GM20000 (cell line): Measurements from ENCODE around the gene PRCD.

ENCODE experiments used
- DNase-seq: peaks from one replicate; pipeline ENCODE4 v3.0.0; 2012; ENCODE audit warnings: low spot score
- TF ChIP-seq, protein P1 (sequence below): IDR thresholded peaks from 2 replicates; pipeline ENCODE4 v1.5.1; 2012; ENCODE audit warnings: mild to moderate bottlenecking, control low read depth; ENCODE audit errors: extremely low read depth, missing control alignments

The PRCD gene

DNA sequence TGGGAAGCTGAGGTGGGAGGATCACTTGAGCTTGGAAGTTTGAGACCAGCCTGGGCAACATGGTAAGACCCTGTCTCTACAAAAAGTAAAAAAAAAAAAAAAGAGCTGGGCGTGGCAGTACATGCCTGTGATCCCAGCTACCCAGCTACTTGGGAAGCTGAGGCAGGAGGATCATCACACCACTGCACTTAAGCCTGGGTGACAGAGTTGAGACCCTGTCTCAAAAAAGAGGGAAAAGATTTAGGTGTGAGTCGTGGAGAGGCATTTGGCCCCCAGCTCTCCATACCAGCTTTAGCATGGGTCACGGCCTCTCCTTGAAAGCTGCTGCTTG is 26.7 kb downstream of the PRCD start:
- no peak for DNase-seq
- TF ChIP-seq, protein P1, sequence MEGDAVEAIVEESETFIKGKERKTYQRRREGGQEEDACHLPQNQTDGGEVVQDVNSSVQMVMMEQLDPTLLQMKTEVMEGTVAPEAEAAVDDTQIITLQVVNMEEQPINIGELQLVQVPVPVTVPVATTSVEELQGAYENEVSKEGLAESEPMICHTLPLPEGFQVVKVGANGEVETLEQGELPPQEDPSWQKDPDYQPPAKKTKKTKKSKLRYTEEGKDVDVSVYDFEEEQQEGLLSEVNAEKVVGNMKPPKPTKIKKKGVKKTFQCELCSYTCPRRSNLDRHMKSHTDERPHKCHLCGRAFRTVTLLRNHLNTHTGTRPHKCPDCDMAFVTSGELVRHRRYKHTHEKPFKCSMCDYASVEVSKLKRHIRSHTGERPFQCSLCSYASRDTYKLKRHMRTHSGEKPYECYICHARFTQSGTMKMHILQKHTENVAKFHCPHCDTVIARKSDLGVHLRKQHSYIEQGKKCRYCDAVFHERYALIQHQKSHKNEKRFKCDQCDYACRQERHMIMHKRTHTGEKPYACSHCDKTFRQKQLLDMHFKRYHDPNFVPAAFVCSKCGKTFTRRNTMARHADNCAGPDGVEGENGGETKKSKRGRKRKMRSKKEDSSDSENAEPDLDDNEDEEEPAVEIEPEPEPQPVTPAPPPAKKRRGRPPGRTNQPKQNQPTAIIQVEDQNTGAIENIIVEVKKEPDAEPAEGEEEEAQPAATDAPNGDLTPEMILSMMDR = no peak

DNA sequence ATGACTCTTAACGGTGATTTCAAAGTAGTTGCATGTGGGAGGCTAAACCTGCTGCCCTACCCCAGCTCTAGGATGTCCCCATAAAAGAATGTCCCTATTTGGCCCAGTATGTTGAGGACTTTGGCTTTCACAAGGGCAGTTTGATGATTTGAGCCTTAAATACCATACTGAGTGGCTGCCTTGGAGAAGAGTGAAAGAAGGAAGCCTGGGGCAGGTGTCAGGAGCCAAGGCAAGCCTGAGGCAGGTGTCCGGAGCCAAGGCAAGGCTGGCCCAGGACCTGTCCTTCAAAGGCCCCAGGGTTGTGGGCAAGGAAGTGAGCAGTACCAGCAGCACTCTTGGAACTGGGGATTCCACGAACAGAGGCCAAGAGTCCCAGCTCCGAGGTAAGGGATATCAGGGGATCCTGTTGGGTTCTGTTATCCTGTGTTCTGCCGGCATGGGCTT is 27.2 kb downstream of the PRCD start:
- TF ChIP-seq, protein P1 = no peak
- no peak for DNase-seq

DNA sequence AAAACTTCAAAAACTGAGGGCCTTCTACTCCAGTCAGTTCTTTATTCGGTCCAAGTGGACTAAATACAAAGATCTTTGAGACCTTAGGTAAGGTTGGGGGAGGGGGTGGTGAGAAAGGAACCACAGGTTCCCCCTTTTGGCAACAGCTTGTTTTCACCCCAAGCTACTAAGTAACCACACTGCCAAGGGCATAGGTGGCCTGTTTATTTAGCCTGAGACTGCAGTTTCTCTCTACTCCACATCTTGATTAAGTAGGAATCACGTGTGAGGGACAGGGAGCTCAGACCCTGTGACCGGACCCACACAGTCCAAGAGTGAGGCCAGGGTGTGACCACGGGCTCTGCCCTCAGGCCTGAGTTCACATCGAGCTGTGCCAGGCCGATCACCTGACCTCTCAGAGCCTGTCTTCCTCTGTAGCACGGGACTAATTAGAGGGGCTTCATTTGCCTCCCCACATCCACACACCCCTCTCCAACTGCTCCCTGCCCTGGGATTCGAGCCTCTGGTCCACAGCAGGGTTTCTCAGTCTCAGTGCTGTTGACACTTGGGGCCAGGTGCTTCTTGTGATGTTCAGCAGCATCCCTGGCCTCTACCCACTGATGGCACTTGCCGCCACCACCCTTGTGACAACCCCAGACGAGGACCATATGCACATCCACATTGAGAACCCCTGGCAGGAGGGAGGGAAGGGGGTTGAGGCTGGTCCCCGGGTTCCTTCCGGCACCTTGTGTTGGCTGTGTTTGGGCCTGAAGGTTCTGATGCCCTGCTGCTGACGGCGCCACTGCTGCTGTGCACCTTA is 28.0 kb downstream of the PRCD start:
- TF ChIP-seq, protein P1 = no peak
- no peak for DNase-seq

DNA sequence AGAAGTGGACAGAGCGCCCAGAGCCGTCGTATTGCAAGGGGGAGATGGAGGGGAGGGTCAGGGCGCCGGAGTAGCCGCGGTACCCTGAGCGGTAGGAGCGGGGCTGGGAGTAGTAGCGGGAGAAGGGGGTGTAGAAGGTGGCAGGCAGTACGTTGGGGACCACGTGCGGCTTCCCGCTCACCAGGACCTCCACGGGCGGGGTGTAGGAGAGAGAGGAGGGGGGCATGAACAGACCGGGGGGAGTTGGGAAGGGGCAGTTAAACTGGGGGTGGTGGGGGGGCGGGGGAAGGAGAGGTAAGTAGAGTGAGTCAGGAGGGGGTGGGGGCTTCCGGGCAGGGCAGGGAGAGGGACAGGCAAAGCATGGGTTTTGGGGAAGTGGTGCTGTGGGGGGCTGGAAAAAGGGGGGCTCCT is 29.0 kb downstream of the PRCD start:
- DNase-seq = no peak
- TF ChIP-seq, protein P1 = no peak

DNA sequence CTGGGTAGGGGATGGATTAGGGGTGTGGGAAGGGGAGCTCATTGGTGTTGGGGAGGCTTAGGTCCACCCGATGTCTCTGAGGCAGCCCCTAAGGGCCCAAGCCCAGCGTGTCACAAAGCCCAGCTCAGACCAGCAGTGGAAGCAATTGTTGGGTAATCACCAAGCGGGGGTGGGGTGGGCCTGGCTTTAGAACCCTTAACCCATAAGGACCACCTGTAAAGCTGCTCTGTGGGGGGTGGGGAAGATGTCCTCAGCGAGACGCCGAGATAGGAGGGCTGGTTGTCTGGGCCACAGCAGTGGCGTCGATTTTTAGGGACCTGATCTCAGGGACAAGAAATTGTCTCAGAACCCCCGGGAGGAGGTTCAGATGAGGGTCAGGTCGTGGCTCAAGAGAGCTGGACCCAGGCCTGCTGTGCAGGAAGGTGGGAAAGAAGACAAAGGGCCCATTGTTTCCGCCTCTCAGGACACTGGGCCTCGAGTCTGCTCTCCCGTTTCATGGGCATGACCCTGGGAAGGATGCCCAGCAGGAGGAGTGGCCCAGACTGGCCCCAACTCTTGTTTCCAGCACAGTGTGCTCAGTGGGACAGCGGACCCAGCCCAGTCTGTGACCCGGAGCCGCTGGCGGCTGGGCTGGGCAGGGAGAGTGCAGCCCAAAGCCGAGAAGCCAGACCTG is 29.9 kb downstream of the PRCD start:
- TF ChIP-seq, protein P1 = no peak
- no peak for DNase-seq

DNA sequence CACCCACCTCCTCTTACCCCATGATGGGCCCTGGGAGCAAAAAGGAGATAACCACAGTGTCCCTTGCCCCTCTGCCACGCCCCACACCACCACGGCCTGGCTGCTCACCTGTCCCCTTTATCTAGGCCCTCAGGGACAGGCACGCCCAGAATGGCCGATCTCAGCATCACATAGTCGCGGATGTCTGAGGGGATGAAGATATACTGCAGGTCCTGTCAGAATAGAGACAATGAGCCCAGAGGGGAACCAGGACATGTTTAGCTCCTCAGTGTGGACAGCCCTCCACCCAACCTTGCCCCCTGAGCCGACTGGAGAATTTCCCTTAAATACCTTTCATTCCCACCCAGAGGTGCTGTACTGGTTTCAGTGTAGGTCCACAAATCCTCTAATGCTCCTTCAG is 30.6 kb downstream of the PRCD start:
- TF ChIP-seq, protein P1 = no peak
- no peak for DNase-seq

DNA sequence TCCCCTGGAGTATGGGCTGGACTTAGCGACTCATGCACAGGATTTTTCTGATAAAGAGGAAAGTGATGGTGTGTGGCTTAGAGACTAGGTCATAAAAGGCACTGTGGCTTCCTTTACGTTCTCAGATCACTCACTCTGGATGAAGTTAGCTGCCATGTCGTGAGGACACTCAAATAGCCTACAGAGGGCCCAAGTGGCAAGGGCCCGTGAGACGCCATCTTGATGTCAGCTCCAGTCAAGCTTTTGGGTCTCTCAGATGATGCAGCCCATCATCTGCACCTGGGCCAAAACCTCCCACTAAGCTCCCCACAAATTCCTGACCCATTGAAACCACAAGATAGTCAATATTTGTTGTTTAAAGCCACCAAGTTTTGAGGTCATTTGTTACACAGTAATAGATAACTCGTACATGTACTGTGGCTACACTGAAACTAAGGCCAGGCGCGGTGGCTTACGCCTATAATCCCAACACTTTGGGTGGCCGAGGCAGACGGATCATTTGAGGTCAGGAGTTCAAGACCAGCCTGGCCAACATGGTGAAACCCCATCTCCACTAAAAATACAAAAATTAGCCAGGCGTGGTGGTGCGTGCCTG is 31.1 kb downstream of the PRCD start:
- no peak for DNase-seq
- TF ChIP-seq, protein P1 = no peak
